HepG2 (cell line): Measurements from ENCODE around the gene KDM3B. TPM values are rescaled to one million over a fixed set of nuclear protein-coding genes. Genes with fewer than 3 reads are reported as not detected.

Experiments
- FOXA3 ChIP-seq: IDR thresholded peaks from 2 replicates; pipeline ENCODE4 v1.6.1; 2016; ENCODE audit warnings: missing genetic modification reagents, missing compliant biosample characterization
- MED13 ChIP-seq: sonication (generic); formaldehyde crosslinking; IDR thresholded peaks from 2 replicates; pipeline ENCODE4 v1.5.0; 2020; ENCODE audit warnings: missing genetic modification reagents
- PHF21A ChIP-seq: sonication (generic); formaldehyde crosslinking; IDR thresholded peaks from 2 replicates; pipeline ENCODE4 v1.5.0; 2020; ENCODE audit warnings: mild to moderate bottlenecking, missing genetic modification reagents
- RARA ChIP-seq: IDR thresholded peaks from 2 replicates; pipeline ENCODE4 v1.6.1; 2016; ENCODE audit warnings: missing genetic modification reagents, missing compliant biosample characterization
- RCOR2 ChIP-seq: IDR thresholded peaks from 2 replicates; pipeline ENCODE4 v1.6.1; 2016; ENCODE audit warnings: missing biosample characterization, missing genetic modification reagents
- ZNF30 ChIP-seq: sonication (generic); formaldehyde crosslinking; IDR thresholded peaks from 2 replicates; pipeline ENCODE4 v1.5.0; 2020; ENCODE audit warnings: mild to moderate bottlenecking, missing genetic modification reagents
- ZNF543 ChIP-seq: sonication (generic); formaldehyde crosslinking; IDR thresholded peaks from 2 replicates; pipeline ENCODE4 v1.4.0; 2020; ENCODE audit warnings: mild to moderate bottlenecking, missing genetic modification reagents
- ZNF564 ChIP-seq: sonication (generic); formaldehyde crosslinking; IDR thresholded peaks from 2 replicates; pipeline ENCODE4 v1.8.1; 2023; ENCODE audit warnings: mild to moderate bottlenecking, missing genetic modification reagents
- polyA plus RNA-seq, 8 experiments: library from polyadenylated mRNA; depleted of rRNA in 3 of 8; stranded (reverse) in 7 of 8; unstranded in 1 of 8; fragments of >200 nt; fragmentation: Illumina TruSeq in 4 of 8; extraction: Trizol in 4 of 8; gene quantifications; 2 replicates each; pipeline versions ENCODE4 v1.2.1 to v1.2.3, GENCODE V29; 2011 to 2016; ENCODE audit warnings: low read depth in 4 of 8, missing spikeins in 1 of 8, mixed read lengths in 1 of 8; ENCODE audit not compliant: insufficient read depth in 1 of 8
- total RNA-seq, 5 experiments: library from RNA; depleted of rRNA; stranded (reverse); fragments of >200 nt; fragmentation: Illumina TruSeq; extraction: Trizol; gene quantifications; 2 replicates each; pipeline ENCODE4 v1.2.3, GENCODE V29; 2016; ENCODE audit warnings: low read depth in 1 of 5
- TF ChIP-seq, protein P1 (sequence below): sonication (generic); formaldehyde crosslinking; IDR thresholded peaks from 2 replicates; pipeline ENCODE4 v1.4.0; 2020; ENCODE audit warnings: mild to moderate bottlenecking, missing genetic modification reagents
- TF ChIP-seq, protein P2 (sequence below): sonication (generic); formaldehyde crosslinking; IDR thresholded peaks from 2 replicates; pipeline ENCODE4 v1.4.0; 2020; ENCODE audit warnings: missing genetic modification reagents
- TF ChIP-seq, protein P3 (sequence below): IDR thresholded peaks from 2 replicates; pipeline ENCODE4 v1.4.0; 2020; ENCODE audit warnings: mild to moderate bottlenecking, missing genetic modification reagents
- TF ChIP-seq, protein P4 (sequence below): sonication (generic); formaldehyde crosslinking; IDR thresholded peaks from 2 replicates; pipeline ENCODE4 v1.8.1; 2023; ENCODE audit warnings: mild to moderate bottlenecking, moderate library complexity, missing genetic modification reagents
- TF ChIP-seq, protein P5 (sequence below): IDR thresholded peaks from 2 replicates; pipeline ENCODE4 v1.6.1; 2016; ENCODE audit warnings: low read depth, borderline replicate concordance
- TF ChIP-seq, protein P6 (sequence below): sonication (generic); formaldehyde crosslinking; IDR thresholded peaks from 2 replicates; pipeline ENCODE4 v1.9.0; 2022; ENCODE audit warnings: missing genetic modification reagents, mild to moderate bottlenecking, borderline replicate concordance

KDM3B gene
- total and polyA plus RNA-seq, 2 of the 13 experiments (the other 11 are each of a cell fraction or from before 2014, with no cell fraction given) = 19.7 to 34.3 TPM

DNA sequence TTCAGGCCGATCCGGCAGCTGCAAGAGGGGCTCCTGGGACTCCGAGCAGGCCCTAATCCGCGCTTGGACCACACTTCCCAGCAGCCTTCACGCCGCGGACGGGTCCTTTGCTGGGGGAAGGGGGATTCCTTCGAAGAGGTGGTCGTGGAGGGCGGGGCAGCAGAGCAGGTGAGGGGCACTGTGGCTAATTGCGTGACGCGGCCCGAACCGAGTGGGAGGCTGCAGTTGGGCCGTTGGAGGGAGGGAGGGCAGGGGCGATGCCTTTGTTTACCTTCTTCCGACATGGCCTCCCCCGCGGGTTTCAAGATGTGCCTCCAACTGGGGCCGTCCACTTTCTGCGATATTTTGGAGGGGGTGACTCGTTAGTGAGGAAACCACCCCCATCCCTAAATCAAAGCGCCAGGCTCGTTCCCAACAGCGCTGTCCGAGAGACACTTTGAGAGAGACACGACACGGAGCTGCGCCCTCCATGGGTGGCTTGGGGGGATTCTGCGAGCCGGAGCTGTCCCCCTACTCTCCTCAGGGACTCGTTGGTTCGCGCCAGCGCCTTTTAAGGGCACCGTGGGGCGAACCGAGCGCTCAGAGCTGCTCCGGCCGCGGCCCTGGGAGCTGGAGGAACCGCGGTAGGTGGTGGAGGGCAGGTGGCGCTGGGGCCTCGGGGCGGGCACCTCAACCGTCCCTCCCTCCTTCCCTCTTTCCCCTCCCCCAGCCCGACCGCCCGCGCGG, 14.6 kb upstream of the KDM3B start, which contains the start of gene FAM53C (continued):
- TF ChIP-seq, protein P1, sequence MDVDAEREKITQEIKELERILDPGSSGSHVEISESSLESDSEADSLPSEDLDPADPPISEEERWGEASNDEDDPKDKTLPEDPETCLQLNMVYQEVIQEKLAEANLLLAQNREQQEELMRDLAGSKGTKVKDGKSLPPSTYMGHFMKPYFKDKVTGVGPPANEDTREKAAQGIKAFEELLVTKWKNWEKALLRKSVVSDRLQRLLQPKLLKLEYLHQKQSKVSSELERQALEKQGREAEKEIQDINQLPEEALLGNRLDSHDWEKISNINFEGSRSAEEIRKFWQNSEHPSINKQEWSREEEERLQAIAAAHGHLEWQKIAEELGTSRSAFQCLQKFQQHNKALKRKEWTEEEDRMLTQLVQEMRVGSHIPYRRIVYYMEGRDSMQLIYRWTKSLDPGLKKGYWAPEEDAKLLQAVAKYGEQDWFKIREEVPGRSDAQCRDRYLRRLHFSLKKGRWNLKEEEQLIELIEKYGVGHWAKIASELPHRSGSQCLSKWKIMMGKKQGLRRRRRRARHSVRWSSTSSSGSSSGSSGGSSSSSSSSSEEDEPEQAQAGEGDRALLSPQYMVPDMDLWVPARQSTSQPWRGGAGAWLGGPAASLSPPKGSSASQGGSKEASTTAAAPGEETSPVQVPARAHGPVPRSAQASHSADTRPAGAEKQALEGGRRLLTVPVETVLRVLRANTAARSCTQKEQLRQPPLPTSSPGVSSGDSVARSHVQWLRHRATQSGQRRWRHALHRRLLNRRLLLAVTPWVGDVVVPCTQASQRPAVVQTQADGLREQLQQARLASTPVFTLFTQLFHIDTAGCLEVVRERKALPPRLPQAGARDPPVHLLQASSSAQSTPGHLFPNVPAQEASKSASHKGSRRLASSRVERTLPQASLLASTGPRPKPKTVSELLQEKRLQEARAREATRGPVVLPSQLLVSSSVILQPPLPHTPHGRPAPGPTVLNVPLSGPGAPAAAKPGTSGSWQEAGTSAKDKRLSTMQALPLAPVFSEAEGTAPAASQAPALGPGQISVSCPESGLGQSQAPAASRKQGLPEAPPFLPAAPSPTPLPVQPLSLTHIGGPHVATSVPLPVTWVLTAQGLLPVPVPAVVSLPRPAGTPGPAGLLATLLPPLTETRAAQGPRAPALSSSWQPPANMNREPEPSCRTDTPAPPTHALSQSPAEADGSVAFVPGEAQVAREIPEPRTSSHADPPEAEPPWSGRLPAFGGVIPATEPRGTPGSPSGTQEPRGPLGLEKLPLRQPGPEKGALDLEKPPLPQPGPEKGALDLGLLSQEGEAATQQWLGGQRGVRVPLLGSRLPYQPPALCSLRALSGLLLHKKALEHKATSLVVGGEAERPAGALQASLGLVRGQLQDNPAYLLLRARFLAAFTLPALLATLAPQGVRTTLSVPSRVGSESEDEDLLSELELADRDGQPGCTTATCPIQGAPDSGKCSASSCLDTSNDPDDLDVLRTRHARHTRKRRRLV (CRISPR knock-in tag) = 0 out of 2 replicates have a peak, but pooled peaks have one; percentile 24
- TF ChIP-seq FOXA3 (CRISPR knock-in tag) = peak; percentile 86
- TF ChIP-seq RARA = peak; percentile 39
- TF ChIP-seq, protein P2, sequence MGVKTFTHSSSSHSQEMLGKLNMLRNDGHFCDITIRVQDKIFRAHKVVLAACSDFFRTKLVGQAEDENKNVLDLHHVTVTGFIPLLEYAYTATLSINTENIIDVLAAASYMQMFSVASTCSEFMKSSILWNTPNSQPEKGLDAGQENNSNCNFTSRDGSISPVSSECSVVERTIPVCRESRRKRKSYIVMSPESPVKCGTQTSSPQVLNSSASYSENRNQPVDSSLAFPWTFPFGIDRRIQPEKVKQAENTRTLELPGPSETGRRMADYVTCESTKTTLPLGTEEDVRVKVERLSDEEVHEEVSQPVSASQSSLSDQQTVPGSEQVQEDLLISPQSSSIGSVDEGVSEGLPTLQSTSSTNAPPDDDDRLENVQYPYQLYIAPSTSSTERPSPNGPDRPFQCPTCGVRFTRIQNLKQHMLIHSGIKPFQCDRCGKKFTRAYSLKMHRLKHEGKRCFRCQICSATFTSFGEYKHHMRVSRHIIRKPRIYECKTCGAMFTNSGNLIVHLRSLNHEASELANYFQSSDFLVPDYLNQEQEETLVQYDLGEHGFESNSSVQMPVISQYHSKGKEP = peak; percentile 91; the same call in 1 of the 2 replicates
- TF ChIP-seq, protein P3, sequence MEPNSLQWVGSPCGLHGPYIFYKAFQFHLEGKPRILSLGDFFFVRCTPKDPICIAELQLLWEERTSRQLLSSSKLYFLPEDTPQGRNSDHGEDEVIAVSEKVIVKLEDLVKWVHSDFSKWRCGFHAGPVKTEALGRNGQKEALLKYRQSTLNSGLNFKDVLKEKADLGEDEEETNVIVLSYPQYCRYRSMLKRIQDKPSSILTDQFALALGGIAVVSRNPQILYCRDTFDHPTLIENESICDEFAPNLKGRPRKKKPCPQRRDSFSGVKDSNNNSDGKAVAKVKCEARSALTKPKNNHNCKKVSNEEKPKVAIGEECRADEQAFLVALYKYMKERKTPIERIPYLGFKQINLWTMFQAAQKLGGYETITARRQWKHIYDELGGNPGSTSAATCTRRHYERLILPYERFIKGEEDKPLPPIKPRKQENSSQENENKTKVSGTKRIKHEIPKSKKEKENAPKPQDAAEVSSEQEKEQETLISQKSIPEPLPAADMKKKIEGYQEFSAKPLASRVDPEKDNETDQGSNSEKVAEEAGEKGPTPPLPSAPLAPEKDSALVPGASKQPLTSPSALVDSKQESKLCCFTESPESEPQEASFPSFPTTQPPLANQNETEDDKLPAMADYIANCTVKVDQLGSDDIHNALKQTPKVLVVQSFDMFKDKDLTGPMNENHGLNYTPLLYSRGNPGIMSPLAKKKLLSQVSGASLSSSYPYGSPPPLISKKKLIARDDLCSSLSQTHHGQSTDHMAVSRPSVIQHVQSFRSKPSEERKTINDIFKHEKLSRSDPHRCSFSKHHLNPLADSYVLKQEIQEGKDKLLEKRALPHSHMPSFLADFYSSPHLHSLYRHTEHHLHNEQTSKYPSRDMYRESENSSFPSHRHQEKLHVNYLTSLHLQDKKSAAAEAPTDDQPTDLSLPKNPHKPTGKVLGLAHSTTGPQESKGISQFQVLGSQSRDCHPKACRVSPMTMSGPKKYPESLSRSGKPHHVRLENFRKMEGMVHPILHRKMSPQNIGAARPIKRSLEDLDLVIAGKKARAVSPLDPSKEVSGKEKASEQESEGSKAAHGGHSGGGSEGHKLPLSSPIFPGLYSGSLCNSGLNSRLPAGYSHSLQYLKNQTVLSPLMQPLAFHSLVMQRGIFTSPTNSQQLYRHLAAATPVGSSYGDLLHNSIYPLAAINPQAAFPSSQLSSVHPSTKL (CRISPR knock-in tag) = peak; percentile 51; the same call in 1 of the 2 replicates
- no peak; the same call in 1 of the 2 replicates for TF ChIP-seq ZNF543 (CRISPR knock-in tag)
- TF ChIP-seq, protein P4, sequence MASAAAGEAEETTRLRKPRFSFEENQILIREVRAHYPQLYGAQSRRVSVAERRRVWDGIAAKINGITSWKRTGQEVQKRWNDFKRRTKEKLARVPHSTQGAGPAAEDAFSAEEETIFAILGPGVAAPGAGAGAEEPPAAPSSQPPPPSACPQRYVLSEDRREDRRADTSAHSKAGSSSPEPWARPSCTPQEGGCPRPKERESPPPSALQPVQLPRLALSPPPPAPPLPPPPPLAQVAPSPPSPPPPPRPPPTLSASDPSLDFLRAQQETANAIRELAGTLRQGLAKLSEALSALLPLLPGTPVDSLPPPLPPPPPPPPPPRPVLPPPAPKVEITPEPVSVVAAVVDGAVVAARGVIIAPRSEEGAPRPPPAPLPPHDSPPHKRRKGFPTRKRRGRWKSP = 0 out of 2 replicates have a peak, but pooled peaks have one; percentile 77
- TF ChIP-seq ZNF564 (CRISPR knock-in tag) = peak; percentile 77; the same call in 1 of the 2 replicates
- TF ChIP-seq PHF21A (CRISPR knock-in tag) = peak; percentile 44; the same call in 1 of the 2 replicates
- no peak for TF ChIP-seq RCOR2 (CRISPR knock-in tag)
- peak; percentile 66; the same call in 1 of the 2 replicates for TF ChIP-seq MED13 (CRISPR knock-in tag)
- TF ChIP-seq, protein P5, sequence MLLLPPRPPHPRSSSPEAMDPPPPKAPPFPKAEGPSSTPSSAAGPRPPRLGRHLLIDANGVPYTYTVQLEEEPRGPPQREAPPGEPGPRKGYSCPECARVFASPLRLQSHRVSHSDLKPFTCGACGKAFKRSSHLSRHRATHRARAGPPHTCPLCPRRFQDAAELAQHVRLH (CRISPR knock-in tag) = peak; percentile 50; the same call in 1 of the 2 replicates
- TF ChIP-seq, protein P6, sequence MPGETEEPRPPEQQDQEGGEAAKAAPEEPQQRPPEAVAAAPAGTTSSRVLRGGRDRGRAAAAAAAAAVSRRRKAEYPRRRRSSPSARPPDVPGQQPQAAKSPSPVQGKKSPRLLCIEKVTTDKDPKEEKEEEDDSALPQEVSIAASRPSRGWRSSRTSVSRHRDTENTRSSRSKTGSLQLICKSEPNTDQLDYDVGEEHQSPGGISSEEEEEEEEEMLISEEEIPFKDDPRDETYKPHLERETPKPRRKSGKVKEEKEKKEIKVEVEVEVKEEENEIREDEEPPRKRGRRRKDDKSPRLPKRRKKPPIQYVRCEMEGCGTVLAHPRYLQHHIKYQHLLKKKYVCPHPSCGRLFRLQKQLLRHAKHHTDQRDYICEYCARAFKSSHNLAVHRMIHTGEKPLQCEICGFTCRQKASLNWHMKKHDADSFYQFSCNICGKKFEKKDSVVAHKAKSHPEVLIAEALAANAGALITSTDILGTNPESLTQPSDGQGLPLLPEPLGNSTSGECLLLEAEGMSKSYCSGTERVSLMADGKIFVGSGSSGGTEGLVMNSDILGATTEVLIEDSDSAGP = peak; percentile 69; the same call in 1 of the 2 replicates
- TF ChIP-seq ZNF30 (CRISPR knock-in tag) = no peak
